Right atrium auricular region (tissue), 2 donors: ENCODE data around the gene NMRK1. TPM values are rescaled to one million over a fixed set of nuclear protein-coding genes. Genes with fewer than 3 reads are reported as not detected.

Experiments
- DNase-seq: peaks from one replicate; pipeline ENCODE4 v3.0.0-alpha.2; 2019; ENCODE audit warnings: low spot score
- H3K27ac ChIP-seq, 2 donors: fragments of 200-600 bp; sonication (generic); 1 replicate in 1 of 2; 2 replicates in 1 of 2; pipeline ENCODE4 v1.5.1; 2016 to 2019
- H3K27me3 ChIP-seq, 2 donors: fragments of 200-600 bp; sonication (generic); one replicate each; pipeline versions ENCODE4 v1.5.1 to v1.6.0; 2017 to 2019
- H3K36me3 ChIP-seq: fragments of 200-600 bp; sonication (generic); one replicate; pipeline ENCODE4 v1.5.1; 2016
- H3K4me1 ChIP-seq, 2 donors: fragments of 200-600 bp; sonication (generic); one replicate each; pipeline versions ENCODE4 v1.5.1 to v1.6.0; 2017 to 2019
- H3K4me3 ChIP-seq, 2 donors: fragments of 200-600 bp; sonication (generic); 1 replicate in 1 of 2; 2 replicates in 1 of 2; pipeline ENCODE4 v1.5.1; 2017 to 2019; ENCODE audit warnings: mild to moderate bottlenecking in 1 of 2, moderate library complexity in 1 of 2
- H3K9me3 ChIP-seq, 2 donors: fragments of 200-600 bp; sonication (generic); one replicate each; pipeline ENCODE4 v1.5.1; 2019
- CTCF ChIP-seq, 2 donors: fragments of 200-600 bp; sonication (generic); IDR thresholded peaks; one replicate each; pipeline ENCODE4 v1.5.1; 2019; ENCODE audit warnings: antibody characterized with exemption in 2 of 2
- total RNA-seq, 2 donors: library from RNA; depleted of rRNA; stranded (reverse); fragments of >200 nt; gene quantifications; one replicate each; pipeline ENCODE4 v1.1.0, GENCODE V29; 2016

The NMRK1 gene
- total RNA-seq, 2 donors from 2014 or later, result 5.5 to 9.6 TPM

GRCh38 chr9:75120686-75121085, 32.7 kb upstream of the NMRK1 start:
- DNase-seq, result no peak
- no peaks in the 10 kb centered on the region for H3K27me3 ChIP-seq
- H3K27ac ChIP-seq, result no peak overlapping the region
- H3K9me3 ChIP-seq, result no peaks in the 10 kb centered on the region
- H3K36me3 ChIP-seq, result peaks cover 11% of the 10 kb centered on the region
- H3K4me1 ChIP-seq, result peaks cover 0 to 9% of the 10 kb centered on the region in 2 donors
- H3K4me3 ChIP-seq, result no peak overlapping the region
- no peak for TF ChIP-seq CTCF (IDR thresholded peaks at IDR 0.05)

- H3K4me1 ChIP-seq, result peaks cover 0 to 16% of the 10 kb centered on the region in 2 donors
- no peaks in the 10 kb centered on the region for H3K27me3 ChIP-seq
- no peak for TF ChIP-seq CTCF (IDR thresholded peaks at IDR 0.05)
- no peaks in the 10 kb centered on the region for H3K9me3 ChIP-seq
- no peak overlapping the region for H3K4me3 ChIP-seq
- H3K36me3 ChIP-seq, result peaks cover 11% of the 10 kb centered on the region
- DNase-seq, result no peak
- H3K27ac ChIP-seq, result no peak overlapping the region
These were observed 29.6 kb upstream of the NMRK1 start for GRCh38 chr9:75117564-75117963.

- TF ChIP-seq CTCF (IDR thresholded peaks at IDR 0.05), result no peak
- Histone ChIP-seq H3K4me1 (peaks cover 0 to 16% of the 10 kb centered on the region in 2 donors), H3K27me3 (no peaks in the 10 kb centered on the region), H3K4me3 (no peak overlapping the region), H3K36me3 (peaks cover 11% of the 10 kb centered on the region), H3K9me3 (no peaks in the 10 kb centered on the region), H3K27ac (no peak overlapping the region)
- no peak for DNase-seq
These were observed 28.4 kb upstream of the NMRK1 start for GRCh38 chr9:75116306-75116705.

GRCh38 chr9:75112789-75113188, 24.8 kb upstream of the NMRK1 start:
- no peaks in the 10 kb centered on the region for H3K27me3 ChIP-seq
- no peak overlapping the region for H3K4me3 ChIP-seq
- H3K36me3 ChIP-seq, result peaks cover 1% of the 10 kb centered on the region
- H3K27ac ChIP-seq, result no peak overlapping the region
- no peaks in the 10 kb centered on the region for H3K9me3 ChIP-seq
- peaks cover 0 to 39% of the 10 kb centered on the region in 2 donors for H3K4me1 ChIP-seq
- no peak for TF ChIP-seq CTCF (IDR thresholded peaks at IDR 0.05)
- DNase-seq, result no peak

DNA sequence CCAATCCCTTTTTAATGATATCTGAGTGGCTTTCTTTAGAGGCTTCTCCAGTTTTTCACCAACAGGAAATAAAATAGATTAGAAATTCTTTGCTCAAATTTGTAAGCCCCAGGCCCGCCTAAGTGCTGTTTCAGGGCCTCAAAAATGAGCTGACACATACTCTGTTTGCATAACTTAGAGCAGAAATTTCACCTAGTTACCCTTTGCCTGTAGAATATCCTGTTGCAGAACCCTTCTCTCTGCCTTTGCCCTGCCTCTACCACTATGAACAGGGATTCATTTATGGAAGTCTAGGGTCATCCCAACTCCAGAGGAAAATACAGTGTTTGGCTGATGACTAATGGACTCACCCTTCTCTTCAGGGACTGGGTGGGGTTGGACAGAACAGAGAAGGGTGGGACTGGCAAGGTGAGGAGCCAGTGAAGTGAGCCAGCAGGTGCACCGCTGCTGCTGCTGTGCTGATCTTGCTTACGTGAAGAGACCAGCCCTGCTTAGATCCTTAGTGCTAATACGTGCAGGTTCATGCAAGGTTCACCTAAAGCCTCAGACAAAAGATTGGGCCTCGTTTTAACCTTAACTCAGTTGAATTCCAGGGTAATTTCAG, 23.2 kb upstream of the NMRK1 start:
- Histone ChIP-seq H3K4me3 (no peak overlapping the region), H3K36me3 (no peaks in the 10 kb centered on the region), H3K9me3 (no peaks in the 10 kb centered on the region), H3K27me3 (no peaks in the 10 kb centered on the region), H3K27ac (no peak overlapping the region), H3K4me1 (peaks cover 0 to 42% of the 10 kb centered on the region in 2 donors)
- no peak for TF ChIP-seq CTCF (IDR thresholded peaks at IDR 0.05)
- DNase-seq, result no peak
